Mesenchymal stem cell (in vitro differentiated cells and primary cell): Measurements from ENCODE around the gene PGAP1.
A peak's percentile ranks its signal among the peaks of the same experiment; 100 is the strongest.

Experiments
- DNase-seq: peaks from one replicate; pipeline ENCODE4 v3.0.0-alpha.2; 2013
- H2AFZ ChIP-seq: one replicate; pipeline ENCODE4 v1.6.1; 2013; ENCODE audit warnings: low read depth, mild to moderate bottlenecking, control low read depth, inconsistent platforms, low read length, moderate library complexity
- H2AK5ac ChIP-seq: 2 replicates; pipeline ENCODE4 v1.6.1; 2013; ENCODE audit warnings: low read length, moderate library complexity, mild to moderate bottlenecking, inconsistent platforms; ENCODE audit not compliant: severe bottlenecking
- H2BK120ac ChIP-seq: one replicate; pipeline ENCODE4 v1.6.1; 2013; ENCODE audit warnings: low read depth, mild to moderate bottlenecking, inconsistent platforms, low read length, moderate library complexity
- H2BK12ac ChIP-seq, 2 experiments: one replicate each; pipeline ENCODE4 v1.6.1; 2013; ENCODE audit warnings: inconsistent platforms in 2 of 2, low read length in 2 of 2, mild to moderate bottlenecking in 2 of 2, moderate library complexity in 2 of 2, control low read depth in 1 of 2
- H2BK15ac ChIP-seq: one replicate; pipeline ENCODE4 v1.6.1; 2013; ENCODE audit warnings: mild to moderate bottlenecking, low read depth, inconsistent platforms; ENCODE audit not compliant: poor library complexity, severe bottlenecking
- H2BK5ac ChIP-seq: 2 replicates; pipeline ENCODE4 v1.6.1; 2013; ENCODE audit warnings: low read depth, mild to moderate bottlenecking, low read length, control low read depth, inconsistent platforms; ENCODE audit not compliant: poor library complexity, severe bottlenecking
- H3K14ac ChIP-seq, 2 experiments: one replicate each; pipeline ENCODE4 v1.6.1; 2013; ENCODE audit warnings: inconsistent platforms in 2 of 2, low read length in 2 of 2, control low read depth in 1 of 2, mild to moderate bottlenecking in 1 of 2, moderate library complexity in 1 of 2
- H3K18ac ChIP-seq, 2 experiments: one replicate each; pipeline ENCODE4 v1.6.1; 2013; ENCODE audit warnings: inconsistent platforms in 2 of 2, low read length in 2 of 2, control low read depth in 1 of 2, low read depth in 1 of 2, mild to moderate bottlenecking in 1 of 2
- H3K23ac ChIP-seq, 2 experiments: one replicate each; pipeline ENCODE4 v1.6.1; 2013; ENCODE audit warnings: inconsistent platforms in 2 of 2, low read length in 2 of 2, mild to moderate bottlenecking in 2 of 2, moderate library complexity in 2 of 2, control low read depth in 1 of 2
- H3K27ac ChIP-seq: 2 replicates; pipeline ENCODE4 v1.5.1; 2013; ENCODE audit warnings: mild to moderate bottlenecking, moderate library complexity, low read length, control low read depth, inconsistent platforms; ENCODE audit not compliant: poor library complexity, severe bottlenecking
- H3K27me3 ChIP-seq, 2 experiments: 2 replicates each; pipeline versions ENCODE4 v1.6.1 to v1.7.0; 2013; ENCODE audit warnings: low read length in 2 of 2, mild to moderate bottlenecking in 2 of 2, moderate library complexity in 2 of 2, control low read depth in 1 of 2, inconsistent platforms in 1 of 2; ENCODE audit not compliant: control insufficient read depth in 1 of 2, insufficient read depth in 1 of 2
- H3K36me3 ChIP-seq, 2 experiments: 2 replicates each; pipeline versions ENCODE4 v1.6.1 to v1.7.0; 2013; ENCODE audit warnings: low read length in 2 of 2, control low read depth in 1 of 2, inconsistent platforms in 1 of 2, low read depth in 1 of 2, mild to moderate bottlenecking in 1 of 2; ENCODE audit not compliant: insufficient read depth in 2 of 2, control insufficient read depth in 1 of 2
- H3K4ac ChIP-seq, 2 experiments: one replicate each; pipeline ENCODE4 v1.6.1; 2013; ENCODE audit warnings: inconsistent platforms in 2 of 2, low read length in 2 of 2, mild to moderate bottlenecking in 2 of 2, moderate library complexity in 2 of 2, control low read depth in 1 of 2, low read depth in 1 of 2
- H3K4me1 ChIP-seq: 2 replicates; pipeline ENCODE4 v1.6.1; 2013; ENCODE audit warnings: low read depth, low read length, control low read depth; ENCODE audit not compliant: control insufficient read depth, insufficient read depth
- H3K4me2 ChIP-seq: 2 replicates; pipeline ENCODE4 v1.6.1; 2013; ENCODE audit warnings: low read length, mild to moderate bottlenecking, inconsistent platforms; ENCODE audit not compliant: poor library complexity, severe bottlenecking
- H3K4me3 ChIP-seq, 2 experiments: 2 replicates each; pipeline versions ENCODE4 v1.5.1 to v1.7.0; 2013; ENCODE audit warnings: low read length in 2 of 2, mild to moderate bottlenecking in 2 of 2, control low read depth in 1 of 2, low read depth in 1 of 2; ENCODE audit not compliant: insufficient read depth in 1 of 2
- H3K79me1 ChIP-seq: replicated peaks from 2 replicates; pipeline ENCODE4 v1.6.1; 2013; ENCODE audit warnings: mild to moderate bottlenecking, control low read depth, low read length, inconsistent platforms; ENCODE audit not compliant: poor library complexity, severe bottlenecking
- H3K9ac ChIP-seq: 2 replicates; pipeline ENCODE4 v1.7.0; 2013; ENCODE audit warnings: mild to moderate bottlenecking, low read length, moderate library complexity
- H3K9me3 ChIP-seq: 2 replicates; pipeline ENCODE4 v1.7.0; 2013; ENCODE audit warnings: mild to moderate bottlenecking, low read length; ENCODE audit not compliant: control insufficient read depth
- H4K8ac ChIP-seq: one replicate; pipeline ENCODE4 v1.6.1; 2013; ENCODE audit warnings: inconsistent platforms, mild to moderate bottlenecking, low read length, moderate library complexity
- H4K91ac ChIP-seq: one replicate; pipeline ENCODE4 v1.6.1; 2013; ENCODE audit warnings: mild to moderate bottlenecking, low read length, inconsistent platforms
- WGBS: methylation state at CpG from one replicate; pipeline ENCODE4 v1.1.7; 2013; ENCODE audit warnings: mixed read lengths; 5-methylcytosine and 5-hydroxymethylcytosine counted together

Gene PGAP1

GRCh38 chr2:196970099-196970498 lies 43.6 kb upstream of the PGAP1 start:
- Histone ChIP-seq H3K4me1 (peaks cover 10% of the 10 kb centered on the region), H3K27me3 (no peaks in the 10 kb centered on the region), H3K4ac (no peak overlapping the region), H3K23ac (no peak overlapping the region), H2BK12ac (no peak overlapping the region), H3K4me3 (no peak overlapping the region), H2BK120ac (no peak overlapping the region), H3K9ac (peak overlapping the region; percentile 20), H4K91ac (no peak overlapping the region), H3K79me1 (no peaks in the 10 kb centered on the region), H4K8ac (no peak overlapping the region), H2BK15ac (no peak overlapping the region), H3K18ac (no peak overlapping the region), H3K9me3 (no peaks in the 10 kb centered on the region), H3K4me2 (no peak overlapping the region), H2BK5ac (no peak overlapping the region), H3K36me3 (no peaks in the 10 kb centered on the region), H2AK5ac (no peak overlapping the region), H3K27ac (no peak overlapping the region), H2AFZ (no peak overlapping the region), H3K14ac (no peak overlapping the region)
- WGBS: 86% methylated on average over 4 of the region's 4 CpGs
- DNase-seq: no peak

DNA sequence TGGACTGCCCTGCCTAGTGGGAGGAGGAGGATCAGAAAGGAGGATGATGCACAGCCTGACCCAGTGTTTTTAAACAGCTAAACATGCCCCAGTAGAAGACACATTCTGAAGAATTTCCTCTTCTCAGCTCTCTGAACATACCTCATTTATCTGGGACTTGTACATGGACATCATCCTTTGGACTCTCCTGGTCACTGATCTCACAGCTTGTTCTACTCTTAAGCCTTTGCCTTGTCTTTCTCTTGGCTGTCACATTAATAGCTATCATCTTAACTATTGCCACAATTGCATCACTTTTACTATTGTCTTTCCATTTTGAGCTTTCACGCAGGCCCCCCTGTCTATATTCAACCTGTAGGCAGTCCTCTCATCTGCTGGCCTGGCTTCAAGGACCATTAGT lies 42.0 kb upstream of the PGAP1 start:
- Histone ChIP-seq H3K4me2 (no peak overlapping the region), H3K23ac (no peak overlapping the region), H3K36me3 (no peaks in the 10 kb centered on the region), H3K4me1 (peaks cover 10% of the 10 kb centered on the region), H2BK15ac (no peak overlapping the region), H3K9me3 (no peaks in the 10 kb centered on the region), H4K91ac (no peak overlapping the region), H3K27ac (no peak overlapping the region), H4K8ac (no peak overlapping the region), H2BK5ac (no peak overlapping the region), H3K9ac (no peak overlapping the region), H2AFZ (no peak overlapping the region), H3K18ac (no peak overlapping the region), H2BK12ac (no peak overlapping the region), H3K4ac (no peak overlapping the region), H3K4me3 (no peak overlapping the region), H3K79me1 (no peaks in the 10 kb centered on the region), H2BK120ac (no peak overlapping the region), H2AK5ac (no peak overlapping the region), H3K14ac (no peak overlapping the region), H3K27me3 (no peaks in the 10 kb centered on the region)
- WGBS: no CpG with 5 or more reads among the region's 1 CpG
- DNase-seq: no peak

DNA sequence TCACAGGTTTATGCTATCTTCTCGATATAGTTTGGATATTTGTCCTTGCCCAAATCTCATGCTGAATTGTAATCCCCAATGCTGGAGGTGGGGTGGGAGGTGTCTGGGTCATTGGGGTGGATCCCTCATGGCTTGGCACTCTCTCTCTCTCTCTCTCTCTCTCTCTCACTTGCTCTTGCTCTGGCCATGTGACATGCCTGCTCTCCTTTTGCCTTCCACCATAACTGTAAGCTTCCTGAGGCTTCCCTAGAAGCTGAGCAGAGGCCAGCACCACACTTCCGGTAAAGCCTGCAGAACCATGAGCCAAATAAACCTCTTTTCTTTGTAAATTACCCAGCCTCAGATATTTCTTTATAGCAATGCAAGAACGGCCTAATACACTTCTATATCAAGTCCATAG lies 41.3 kb upstream of the PGAP1 start:
- Histone ChIP-seq H2BK12ac (no peak overlapping the region), H3K79me1 (no peaks in the 10 kb centered on the region)
- no peak for DNase-seq

GRCh38 chr2:196967116-196967515 lies 40.6 kb upstream of the PGAP1 start:
- WGBS: 64% methylated on average over 7 of the region's 7 CpGs
- H2BK5ac ChIP-seq: no peak overlapping the region
- peak overlapping the region in 1 of 2 experiments; percentile 74 for H3K4me3 ChIP-seq
- H3K9ac ChIP-seq: peak overlapping the region; percentile 91
- H3K4ac ChIP-seq: no peak overlapping the region
- no peak overlapping the region for H4K8ac ChIP-seq
- no peak overlapping the region for H2BK120ac ChIP-seq
- no peak overlapping the region for H3K23ac ChIP-seq
- no peaks in the 10 kb centered on the region for H3K79me1 ChIP-seq
- no peak overlapping the region for H2AFZ ChIP-seq
- H4K91ac ChIP-seq: no peak overlapping the region
- H3K27me3 ChIP-seq: no peaks in the 10 kb centered on the region
- no peak overlapping the region for H3K18ac ChIP-seq
- no peak overlapping the region for H3K14ac ChIP-seq
- H3K9me3 ChIP-seq: no peaks in the 10 kb centered on the region
- H2BK15ac ChIP-seq: no peak overlapping the region
- H2BK12ac ChIP-seq: no peak overlapping the region
- no peak overlapping the region for H2AK5ac ChIP-seq
- no peaks in the 10 kb centered on the region for H3K36me3 ChIP-seq
- H3K4me1 ChIP-seq: peaks cover 8% of the 10 kb centered on the region
- H3K4me2 ChIP-seq: no peak overlapping the region
- H3K27ac ChIP-seq: no peak overlapping the region
- no peak for DNase-seq

More for the DNA sequence above, 41.3 kb upstream of the PGAP1 start:
- no peak overlapping the region for H3K14ac ChIP-seq
- no peak overlapping the region for H3K4me2 ChIP-seq
- no peaks in the 10 kb centered on the region for H3K27me3 ChIP-seq
- H2BK15ac ChIP-seq: no peak overlapping the region
- no peak overlapping the region for H3K27ac ChIP-seq
- no peak overlapping the region for H3K23ac ChIP-seq
- H3K4ac ChIP-seq: no peak overlapping the region
- no peaks in the 10 kb centered on the region for H3K9me3 ChIP-seq
- no peak overlapping the region for H3K18ac ChIP-seq
- no peak overlapping the region for H2AFZ ChIP-seq
- H3K4me1 ChIP-seq: peaks cover 10% of the 10 kb centered on the region
- no peak overlapping the region for H2AK5ac ChIP-seq
- H3K4me3 ChIP-seq: no peak overlapping the region
- no peak overlapping the region for H4K91ac ChIP-seq
- H2BK5ac ChIP-seq: no peak overlapping the region
- no peaks in the 10 kb centered on the region for H3K36me3 ChIP-seq
- no peak overlapping the region for H4K8ac ChIP-seq
- H3K9ac ChIP-seq: peak overlapping the region; percentile 91
- 94% methylated on average over 1 of the region's 3 CpGs for WGBS
- no peak overlapping the region for H2BK120ac ChIP-seq
